ENCODE data around the gene VAC14. TPM values are rescaled to one million over a fixed set of nuclear protein-coding genes. Genes with fewer than 3 reads are reported as not detected.

VAC14 gene
- polyA plus RNA-seq, 2 of the 4 experiments (the other 2 are of a cell fraction), result 25.3 to 27.0 TPM

- POLR2A ChIA-PET, result interaction anchor here (1.0 to 2.0 kb wide), 2 partner anchors 22 to 126 kb away, joined by 3 to 7 read pairs; no protein-coding TSS in a partner anchor
- ATAC-seq (peak; percentile 93 to 95), FAIRE-seq (peak; percentile 98), DNase-seq (ENCODE audit: low read depth in 1 of 2, low spot score in 1 of 2) (peak; percentile 87 to 88)
- Histone ChIP-seq H3K4me3 (no peak overlapping the region), H3K27ac (no peak overlapping the region), H3K4me1 (peaks cover 12% of the 10 kb centered on the region; the same call in 2 of the 3 replicates), H3K4me2 (peak overlapping the region; percentile 40; the same call in 1 of the 3 replicates), H3K9me3 (no peaks in the 10 kb centered on the region; the same call in 2 of the 3 replicates)
- CTCF ChIA-PET, result interaction anchor here (0.8 to 17.5 kb wide), 5 partner anchors 8 to 125 kb away, joined by 3 to 463 read pairs (median 6); partner anchors contain the start of gene MTSS2
- WGBS (ENCODE audit: missing lambda C conversion rate), result 3% methylated on average over 8 of the region's 8 CpGs
- TF ChIP-seq CEBPB (IDR thresholded peaks at IDR 0.05) (no peak; a peak in 1 of 4 replicates), CHD2 (IDR thresholded peaks at IDR 0.05; ENCODE audit: low read length, partially characterized antibody) (no peak), POLR2AphosphoS2 (conservative IDR thresholded peaks at IDR 0.05; ENCODE audit: low read length) (peak; percentile 96), BCL3 (IDR thresholded peaks at IDR 0.05) (no peak), KDM1A (IDR thresholded peaks at IDR 0.05; ENCODE audit: low read depth) (no peak), SREBF2 (IDR thresholded peaks at IDR 0.05) (peak; percentile 86), NPAS2 (CRISPR knock-in tag; IDR thresholded peaks at IDR 0.05; ENCODE audit: borderline replicate concordance) (no peak), ELK1 (IDR thresholded peaks at IDR 0.05; ENCODE audit: low read depth, low read length) (no peak), EP300 (IDR thresholded peaks at IDR 0.05) (no peak), JUN (IDR thresholded peaks at IDR 0.05) (peak in 1 of 2 experiments; percentile 53; a peak in 1 of 5 replicates), ATOH8 (CRISPR knock-in tag; IDR thresholded peaks at IDR 0.05; ENCODE audit: low read depth) (no peak; the same call in 1 of the 2 replicates), E2F6 (IDR thresholded peaks at IDR 0.05; ENCODE audit: borderline replicate concordance, low read depth) (no peak), HES2 (IDR thresholded peaks at IDR 0.05) (no peak), HOXA7 (CRISPR knock-in tag; IDR thresholded peaks at IDR 0.05) (no peak), FOSB (CRISPR knock-in tag; IDR thresholded peaks at IDR 0.05) (no peak), RNF2 (IDR thresholded peaks at IDR 0.05; ENCODE audit: borderline replicate concordance, low read depth) (no peak), USF2 (IDR thresholded peaks at IDR 0.05) (no peak), RAD21 (conservative IDR thresholded peaks at IDR 0.05 in 1 of 2, IDR thresholded peaks at IDR 0.05 in 1 of 2) (no peak), GATA3 (IDR thresholded peaks at IDR 0.05; ENCODE audit: borderline replicate concordance) (0 out of 2 replicates have a peak, but pooled peaks have one; percentile 50), HOXB5 (CRISPR knock-in tag; IDR thresholded peaks at IDR 0.05) (no peak), ZC3H11A (IDR thresholded peaks at IDR 0.05) (no peak), FOXS1 (CRISPR knock-in tag; IDR thresholded peaks at IDR 0.05) (no peak), JUNB (IDR thresholded peaks at IDR 0.05) (no peak), SMC3 (IDR thresholded peaks at IDR 0.05) (0 out of 3 replicates have a peak, but pooled peaks have one; percentile 30), PBX3 (IDR thresholded peaks at IDR 0.05) (peak; percentile 87), CBX8 (IDR thresholded peaks at IDR 0.05) (no peak), FOSL2 (IDR thresholded peaks at IDR 0.05) (no peak), FOSL2 (CRISPR knock-in tag; IDR thresholded peaks at IDR 0.05) (peak; percentile 77), EHF (CRISPR knock-in tag; IDR thresholded peaks at IDR 0.05) (no peak), PHF8 (IDR thresholded peaks at IDR 0.05; ENCODE audit: borderline replicate concordance, low read depth) (no peak), EHMT2 (IDR thresholded peaks at IDR 0.05; ENCODE audit: low read depth) (no peak), CBX2 (IDR thresholded peaks at IDR 0.05; ENCODE audit: borderline replicate concordance, low read depth) (no peak), HDAC2 (IDR thresholded peaks at IDR 0.05) (no peak), CTCF (IDR thresholded peaks at IDR 0.05) (no peak), MYC (IDR thresholded peaks at IDR 0.05; ENCODE audit: borderline replicate concordance, low read length) (peak; percentile 35; the same call in 1 of the 2 replicates)
These were observed 22.1 kb downstream of the VAC14 start for GRCh38 chr16:70778901-70779309.

Measured in A549 (cell line).